ENCODE results near the gene ERMAP.
"Not testable (repeated sequence)": the region's sequence is repeated elsewhere in the genome, so short reads cannot be mapped to it uniquely, and the experiment has no call there.

ERMAP gene

GRCh38 chr1:42844592-42845140, 27.7 kb downstream of the ERMAP start:
- no peak for DNase-seq (ENCODE audit: low read depth in 1 of 2, low spot score in 1 of 2)

- DNase-seq (ENCODE audit: low read depth in 1 of 2, low spot score in 1 of 2): no peak
Observed at GRCh38 chr1:42845193-42845592, 28.3 kb downstream of the ERMAP start.

GRCh38 chr1:42845866-42846256, 28.9 kb downstream of the ERMAP start:
- DNase-seq (ENCODE audit: low read depth in 1 of 2, low spot score in 1 of 2): no peak

GRCh38 chr1:42846257-42847110, 29.6 kb downstream of the ERMAP start, which contains the start of gene ZNF691:
Gene ZNF691, plus strand, starts transcription at chr1:42846613. Its CDS starts 3,046 bp downstream, at chr1:42849659.
- peak; percentile 66 to 70 for DNase-seq (ENCODE audit: low read depth in 1 of 2, low spot score in 1 of 2)

GRCh38 chr1:42847111-42847595, 30.2 kb downstream of the ERMAP start:
- DNase-seq (ENCODE audit: low read depth in 1 of 2, low spot score in 1 of 2): no peak

- DNase-seq (ENCODE audit: low read depth in 1 of 2, low spot score in 1 of 2): no peak
Observed at GRCh38 chr1:42847721-42848460, 31.0 kb downstream of the ERMAP start.

GRCh38 chr1:42848823-42849537, 32.1 kb downstream of the ERMAP start:
- DNase-seq (ENCODE audit: low read depth in 1 of 2, low spot score in 1 of 2): no peak

GRCh38 chr1:42849944-42850343, 33.0 kb downstream of the ERMAP start:
- DNase-seq (ENCODE audit: low read depth in 1 of 2, low spot score in 1 of 2): no peak

- DNase-seq (ENCODE audit: low read depth in 1 of 2, low spot score in 1 of 2): no peak
Observed at GRCh38 chr1:42851420-42851819, 34.5 kb downstream of the ERMAP start.

GRCh38 chr1:42851960-42852607, 35.2 kb downstream of the ERMAP start:
- DNase-seq (ENCODE audit: low read depth in 1 of 2, low spot score in 1 of 2): no peak

GRCh38 chr1:42852608-42852980, 35.7 kb downstream of the ERMAP start:
- no peak for DNase-seq (ENCODE audit: low read depth in 1 of 2, low spot score in 1 of 2)

GRCh38 chr1:42853116-42853884, 36.4 kb downstream of the ERMAP start:
- no peak for DNase-seq (ENCODE audit: low read depth in 1 of 2, low spot score in 1 of 2)

- not testable (repeated sequence) for DNase-seq (ENCODE audit: low read depth in 1 of 2, low spot score in 1 of 2)
Observed at GRCh38 chr1:42856554-42856953, 39.6 kb downstream of the ERMAP start.

- DNase-seq (ENCODE audit: low read depth in 1 of 2, low spot score in 1 of 2): not testable (repeated sequence)
Observed at GRCh38 chr1:42859366-42859765, 42.4 kb downstream of the ERMAP start.

GRCh38 chr1:42860339-42861013, 43.6 kb downstream of the ERMAP start:
- DNase-seq (ENCODE audit: low read depth in 1 of 2, low spot score in 1 of 2): no peak

GRCh38 chr1:42861014-42861399, 44.1 kb downstream of the ERMAP start:
- no peak for DNase-seq (ENCODE audit: low read depth in 1 of 2, low spot score in 1 of 2)

GRCh38 chr1:42866549-42866948, 49.6 kb downstream of the ERMAP start:
- no peak for DNase-seq (ENCODE audit: low read depth in 1 of 2, low spot score in 1 of 2)

GRCh38 chr1:42868466-42868865, 51.5 kb downstream of the ERMAP start:
- not testable (repeated sequence) for DNase-seq (ENCODE audit: low read depth in 1 of 2, low spot score in 1 of 2)

GRCh38 chr1:42869254-42869653, 52.3 kb downstream of the ERMAP start:
- DNase-seq (ENCODE audit: low read depth in 1 of 2, low spot score in 1 of 2): not testable (repeated sequence)
